HG03025 (cell line): ENCODE results near the gene TMEM272.
A peak's percentile ranks its signal among the peaks of the same experiment; 100 is the strongest.

Experiments used
- ATAC-seq: cut with Tn5 transposase; IDR thresholded peaks from one replicate; pipeline ENCODE4 v1.9.1; 2021; ENCODE audit warnings: mild to moderate bottlenecking, moderate library complexity; ENCODE audit not compliant: unreplicated experiment, low FRiP score

TMEM272 gene

DNA sequence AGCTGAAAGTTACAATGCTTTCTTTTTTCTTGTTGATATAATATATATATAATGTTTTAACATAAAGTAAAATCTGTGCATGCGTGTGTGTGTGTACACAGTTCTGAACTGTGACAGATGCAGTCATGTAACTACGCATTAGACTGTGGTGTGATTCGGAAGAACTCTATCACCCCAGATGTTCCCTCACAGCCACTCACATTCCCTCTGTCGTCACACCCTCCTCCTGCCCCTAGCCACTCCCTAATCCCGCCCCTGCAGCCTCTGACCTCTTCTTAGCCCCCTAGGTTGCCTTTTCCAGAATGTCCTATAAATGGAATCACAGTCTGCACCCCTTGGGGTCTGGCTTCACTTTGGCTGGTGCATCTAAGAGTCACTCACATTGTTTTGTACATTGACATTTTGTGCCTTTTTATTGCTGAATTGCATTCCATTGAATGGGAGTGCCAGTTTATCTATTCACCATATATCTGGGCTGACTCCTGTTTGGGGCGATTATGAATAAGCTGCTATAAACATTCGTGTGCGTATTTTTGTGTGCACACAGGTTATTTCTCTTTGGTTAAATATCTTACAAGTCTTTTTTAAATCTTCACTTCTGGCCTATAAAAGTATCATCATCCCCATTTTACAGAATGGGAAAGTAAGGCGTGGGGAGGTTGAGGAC, 61.4 kb downstream of the TMEM272 start:
- ATAC-seq = no peak

DNA sequence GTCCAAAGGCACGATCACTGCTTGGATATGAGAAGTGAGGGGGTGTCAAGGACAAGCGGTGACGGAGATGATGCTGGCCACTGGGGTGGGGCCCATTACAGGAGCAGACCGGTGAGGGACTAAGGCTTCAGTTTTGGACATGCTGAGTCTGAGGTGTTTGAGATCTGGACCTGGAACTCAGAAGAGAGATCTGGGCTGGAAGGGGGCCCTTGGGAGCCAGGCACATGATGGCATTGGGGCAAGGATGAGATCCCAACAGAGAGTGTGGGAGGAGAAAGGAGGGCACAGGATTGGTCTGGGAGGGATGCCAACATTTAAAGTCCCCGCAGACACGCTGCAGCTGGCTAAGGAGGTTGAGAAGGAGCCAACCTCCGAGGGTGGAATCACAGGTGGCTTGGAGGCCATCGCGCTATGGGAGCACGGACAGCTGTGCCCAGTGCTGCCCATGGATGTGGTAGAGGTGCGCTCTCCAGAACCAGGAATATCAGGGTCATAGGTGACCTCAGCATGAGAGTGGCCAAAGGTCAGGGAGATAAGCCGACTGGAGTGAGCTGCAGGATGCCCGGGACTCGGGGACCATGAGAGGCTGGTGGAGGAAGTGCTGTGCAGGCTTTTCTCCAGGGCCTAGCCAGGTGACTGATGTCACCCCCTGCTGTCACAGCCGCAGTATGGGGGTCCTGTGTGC, 62.8 kb downstream of the TMEM272 start:
- no peak for ATAC-seq

DNA sequence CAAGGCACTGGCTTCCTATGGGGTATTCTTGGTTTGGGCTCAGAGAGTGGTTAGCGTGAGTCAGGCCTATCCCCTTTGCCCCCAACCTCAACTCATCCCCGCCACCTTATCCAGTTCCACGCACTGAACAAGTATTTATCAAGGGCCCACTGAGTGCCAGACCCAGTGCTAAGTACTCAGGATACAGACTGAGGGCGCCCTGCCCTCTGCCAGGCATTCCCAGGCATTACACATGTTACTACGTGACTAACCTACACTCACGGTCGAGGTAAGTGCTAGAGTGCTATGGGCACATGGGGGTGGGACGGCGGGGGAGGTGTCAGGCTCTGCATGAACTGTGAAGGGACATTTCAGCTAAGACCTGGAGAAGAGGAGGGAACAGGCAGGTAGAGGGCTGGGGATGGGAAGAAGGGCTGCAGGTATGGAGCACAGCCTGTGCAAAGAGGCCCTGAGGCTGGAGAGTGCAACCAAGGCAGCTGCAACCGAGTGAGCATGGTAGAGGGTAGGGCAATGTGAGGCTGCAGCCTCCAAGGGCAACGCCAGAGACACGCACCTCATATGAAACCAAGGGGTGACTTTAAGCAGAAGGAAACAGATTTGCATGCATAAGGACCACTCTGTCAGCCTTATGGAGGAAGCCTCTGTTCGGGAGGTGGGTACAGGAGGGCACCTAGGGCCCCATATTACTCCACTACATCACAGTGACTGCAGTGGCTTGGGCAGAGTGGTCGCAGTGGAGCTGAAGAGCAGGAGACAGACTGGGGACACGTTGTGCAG, 63.5 kb downstream of the TMEM272 start:
- no peak for ATAC-seq

DNA sequence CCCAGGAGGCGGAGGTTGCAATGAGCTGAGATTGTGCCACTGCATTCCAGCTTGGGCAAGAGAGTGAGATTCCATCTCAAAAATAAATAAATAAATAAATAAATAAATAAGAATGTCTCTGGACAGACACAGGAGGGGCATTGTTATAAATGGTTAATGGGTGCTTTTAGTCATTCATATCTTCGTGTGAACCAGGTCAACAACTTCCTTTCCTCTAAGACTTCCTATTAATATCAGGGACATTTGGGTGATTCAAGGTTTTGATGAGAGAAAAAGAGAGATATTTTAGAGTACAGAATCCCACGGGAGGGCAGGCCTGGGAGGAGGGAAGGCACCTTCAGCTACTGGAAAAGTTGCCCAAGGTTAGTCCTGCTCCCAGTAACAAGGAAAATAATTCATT, 64.9 kb downstream of the TMEM272 start:
- ATAC-seq = no peak

DNA sequence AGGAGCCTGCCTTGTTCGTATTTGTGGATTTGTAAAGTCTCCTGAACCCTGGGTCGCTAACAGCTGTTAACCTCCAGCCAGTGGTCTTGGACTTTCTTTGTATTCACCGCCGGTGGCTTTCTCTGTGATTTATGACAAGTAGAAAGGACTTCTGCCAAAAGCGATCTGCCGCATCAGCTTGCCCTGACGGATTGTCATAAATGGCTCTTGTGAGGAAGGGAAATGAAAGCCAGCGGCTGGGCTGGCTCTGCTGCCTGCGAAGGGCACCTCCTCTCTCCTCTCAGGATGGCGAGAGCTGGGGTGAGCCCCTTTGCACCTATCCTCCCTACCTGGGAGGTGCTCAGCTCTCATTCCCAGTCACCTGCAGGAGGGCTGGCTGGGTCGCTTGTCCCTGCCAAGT, 66.6 kb downstream of the TMEM272 start:
- ATAC-seq = no peak

DNA sequence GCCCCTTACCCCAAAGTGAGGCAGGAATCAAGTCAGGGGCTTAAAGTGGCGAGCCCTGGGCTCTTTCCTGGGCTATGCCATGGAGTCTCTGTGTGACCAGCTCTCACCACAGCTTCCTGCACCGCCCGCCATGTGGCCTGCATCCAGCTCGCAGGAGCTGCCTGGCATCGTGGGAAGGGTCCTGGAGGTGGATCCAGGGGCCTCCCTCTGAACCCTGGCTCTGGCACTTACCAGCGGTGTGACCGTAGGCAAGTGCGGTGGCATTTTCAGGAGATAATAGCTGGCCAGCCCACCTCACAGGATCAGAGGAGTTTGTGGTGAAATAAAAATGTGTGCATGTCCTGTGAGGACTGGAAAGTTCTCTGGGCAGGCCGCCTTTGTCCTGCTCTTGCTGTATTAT, 67.1 kb downstream of the TMEM272 start:
- no peak for ATAC-seq

DNA sequence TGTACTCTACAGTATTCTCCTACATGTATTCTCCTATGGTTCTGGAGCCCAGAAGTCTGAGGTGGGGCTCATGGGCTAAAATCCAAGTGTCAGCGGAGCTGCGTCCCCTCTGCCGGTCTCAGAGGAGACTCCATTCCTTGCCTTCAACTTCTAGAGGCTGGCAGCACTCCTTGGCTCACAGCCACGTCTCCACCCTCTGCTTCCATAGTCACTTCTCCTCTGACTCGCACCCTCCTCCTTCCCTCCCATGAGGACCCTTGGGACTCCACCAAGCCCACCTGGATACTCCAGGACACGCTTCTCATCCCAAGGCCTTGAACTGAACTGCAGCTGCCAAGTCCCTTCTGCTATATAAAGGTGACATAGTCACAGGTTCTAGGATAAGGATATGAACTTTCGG, 68.8 kb downstream of the TMEM272 start:
- ATAC-seq = no peak

DNA sequence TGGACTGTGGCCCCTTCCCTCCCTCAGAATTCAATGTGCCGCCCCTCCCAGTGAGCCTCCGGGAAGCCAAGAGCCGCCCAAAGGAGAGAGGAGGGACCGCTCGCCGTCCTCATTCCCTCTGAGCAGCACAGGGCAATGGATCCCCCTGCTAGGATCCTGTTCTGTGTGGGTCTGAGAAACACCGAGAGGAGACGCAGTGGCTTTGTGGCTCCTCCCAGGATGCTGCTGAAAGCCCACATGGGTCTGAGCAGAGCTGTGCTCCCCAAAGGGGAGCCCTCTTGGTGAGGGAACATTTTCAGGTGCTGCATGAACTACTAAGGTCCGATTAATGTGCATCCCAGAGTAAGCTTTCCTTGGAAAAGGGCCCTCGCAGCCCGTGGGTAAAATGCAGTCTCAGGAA, 71.5 kb downstream of the TMEM272 start:
- no peak for ATAC-seq

DNA sequence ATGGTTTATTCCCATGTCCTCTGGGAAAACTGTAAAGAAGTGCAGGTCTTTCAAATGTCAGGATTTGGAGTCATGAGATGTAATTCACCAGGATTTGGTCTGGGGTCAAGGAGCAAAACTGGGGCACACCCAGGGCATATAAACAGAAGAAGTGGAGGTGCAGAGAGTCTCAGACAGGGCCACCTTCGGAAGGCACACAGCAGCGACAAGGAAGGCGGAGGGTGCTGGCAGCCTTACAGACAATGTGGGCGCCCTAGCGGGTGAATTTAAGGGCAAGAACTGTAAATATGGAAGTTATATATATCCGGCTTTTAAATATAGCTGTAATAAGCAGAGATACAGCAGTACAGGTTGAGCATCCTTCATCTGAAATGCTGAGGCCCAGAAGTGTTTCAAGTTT, 72.2 kb downstream of the TMEM272 start:
- ATAC-seq = no peak

DNA sequence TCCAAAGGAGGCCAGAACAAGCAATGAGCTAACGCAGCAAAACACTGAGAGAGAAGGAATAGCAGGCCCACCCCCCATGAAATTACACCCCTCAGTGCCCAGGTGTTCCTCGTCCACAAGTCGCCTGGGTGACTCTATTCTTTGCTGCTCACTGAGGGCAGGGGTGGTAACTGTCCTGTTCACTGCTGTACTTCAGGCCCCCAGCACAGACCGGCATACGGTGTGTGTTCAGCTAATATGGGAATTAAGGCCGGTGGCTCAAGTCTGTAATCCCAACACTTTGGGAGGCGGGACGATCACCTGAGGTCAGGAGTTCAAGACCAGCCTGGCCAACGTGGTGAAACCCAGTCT, 72.9 kb downstream of the TMEM272 start:
- ATAC-seq = no peak

DNA sequence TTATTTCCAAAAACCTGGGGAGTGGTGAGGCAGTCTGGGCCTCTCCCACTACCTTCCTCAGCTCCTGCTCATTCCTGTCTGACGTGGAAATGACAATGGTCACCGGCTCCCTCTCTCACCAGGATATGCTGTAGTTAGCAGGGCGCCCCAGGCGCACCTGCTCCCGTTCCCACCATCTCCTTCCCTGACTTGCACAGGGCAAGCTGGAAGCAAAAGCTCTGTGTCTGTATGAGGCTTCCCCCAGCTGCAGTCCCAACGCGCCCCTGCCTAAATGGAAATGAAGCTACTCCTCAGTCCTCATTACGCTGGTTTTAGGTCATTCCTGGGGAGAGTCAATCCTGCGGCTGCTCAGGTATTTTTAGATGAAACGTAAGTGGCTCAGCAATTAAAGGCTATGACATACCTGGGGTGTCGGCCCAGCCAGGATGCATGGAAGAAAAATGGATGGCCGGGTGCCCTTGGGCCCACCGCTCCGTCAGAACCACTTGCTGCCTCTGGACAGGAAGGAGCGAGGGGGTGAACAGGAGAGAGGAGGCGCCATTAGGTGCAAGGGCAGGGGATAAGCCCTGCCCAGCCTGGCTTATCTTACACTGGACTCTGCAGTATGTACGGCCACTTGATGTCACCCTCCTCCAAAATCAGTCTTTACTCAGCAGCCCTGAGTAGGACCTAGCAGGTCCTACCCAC, 73.4 kb downstream of the TMEM272 start:
- ATAC-seq = no peak

DNA sequence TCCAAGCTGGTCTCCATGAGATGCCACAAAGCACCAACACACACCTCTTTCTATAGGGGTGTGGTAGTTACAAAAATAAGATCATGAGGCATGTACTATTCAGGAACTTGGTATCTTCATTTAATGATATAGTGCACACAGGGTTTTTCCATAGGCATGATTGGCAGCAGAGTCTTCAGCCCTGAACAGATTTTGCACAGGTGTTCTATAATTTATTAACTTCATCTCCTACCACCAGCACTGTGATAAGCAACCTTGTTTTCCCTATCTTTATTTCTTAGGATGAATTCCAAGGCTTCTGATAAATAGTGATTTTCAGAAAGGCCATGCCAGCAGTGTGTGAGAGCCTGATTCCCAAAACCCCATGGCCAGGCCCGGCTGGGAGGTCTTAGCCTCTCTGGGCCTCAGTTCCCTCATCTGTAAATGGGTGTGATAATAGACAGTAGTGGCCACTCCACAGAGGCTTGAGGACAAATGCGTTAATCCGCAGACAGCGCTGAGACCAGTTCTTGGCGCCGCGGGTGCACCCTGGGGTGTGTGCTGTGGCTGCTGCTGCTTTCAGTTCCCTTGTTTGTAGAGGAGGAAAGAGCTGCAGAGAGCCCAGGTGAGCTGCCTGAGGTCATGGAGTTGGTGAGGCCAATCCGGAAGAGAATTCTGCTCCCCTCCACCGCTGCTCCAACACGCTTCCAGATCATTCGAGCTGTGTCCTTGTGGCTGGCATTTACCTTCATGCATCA, 74.1 kb downstream of the TMEM272 start:
- ATAC-seq = peak; percentile 85

DNA sequence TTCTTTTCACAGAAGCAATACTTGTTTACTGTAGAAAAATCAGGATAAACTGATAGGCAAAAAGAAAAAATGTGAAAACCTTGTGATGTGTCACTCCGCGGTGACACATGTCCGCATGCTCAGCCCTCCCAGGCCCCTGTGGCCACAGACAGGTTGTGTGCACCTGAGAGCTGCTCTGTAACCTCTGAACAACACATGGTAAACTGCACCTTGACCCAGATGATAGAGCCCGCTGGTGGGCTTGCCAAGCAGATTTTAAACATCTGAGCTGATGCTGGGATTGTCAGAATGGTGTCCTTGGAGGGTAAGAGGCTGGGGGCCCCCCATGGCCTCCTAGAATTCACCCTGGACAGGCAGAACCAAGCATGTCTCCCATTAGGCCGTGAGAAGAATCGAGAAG, 74.8 kb downstream of the TMEM272 start:
- no peak for ATAC-seq

DNA sequence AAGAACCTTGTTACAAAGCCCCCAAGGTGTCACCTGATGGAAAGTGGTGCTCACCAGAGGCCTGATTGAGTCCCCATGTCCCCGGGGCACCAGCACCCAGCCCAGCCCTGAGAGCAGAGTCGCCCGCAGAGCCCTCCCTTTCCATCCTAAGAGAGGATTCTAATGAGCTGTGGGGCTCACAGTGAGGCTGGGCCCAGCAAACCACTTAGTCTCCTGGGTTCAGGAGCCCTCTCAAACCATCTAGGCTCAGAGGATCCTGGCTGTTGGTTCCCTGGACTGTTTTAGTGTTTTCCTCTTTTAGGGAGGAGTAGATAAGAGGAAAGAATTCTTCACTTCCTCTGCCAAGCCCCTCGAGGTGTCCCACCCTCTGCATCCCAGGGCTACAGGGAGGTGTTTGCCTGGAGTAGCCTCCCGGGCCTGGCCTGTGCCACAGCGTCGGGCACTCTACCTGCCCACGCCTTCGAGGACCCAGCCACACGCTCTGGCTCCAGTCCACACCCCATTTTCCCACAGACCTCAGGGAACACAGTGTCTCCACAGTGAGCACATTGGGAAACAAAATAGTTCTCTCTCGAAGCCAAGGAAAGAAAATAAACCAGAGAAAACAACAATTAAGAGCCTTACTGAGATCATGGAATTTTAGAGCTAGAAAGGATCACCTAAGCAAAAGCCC, 75.4 kb downstream of the TMEM272 start:
- ATAC-seq = no peak

DNA sequence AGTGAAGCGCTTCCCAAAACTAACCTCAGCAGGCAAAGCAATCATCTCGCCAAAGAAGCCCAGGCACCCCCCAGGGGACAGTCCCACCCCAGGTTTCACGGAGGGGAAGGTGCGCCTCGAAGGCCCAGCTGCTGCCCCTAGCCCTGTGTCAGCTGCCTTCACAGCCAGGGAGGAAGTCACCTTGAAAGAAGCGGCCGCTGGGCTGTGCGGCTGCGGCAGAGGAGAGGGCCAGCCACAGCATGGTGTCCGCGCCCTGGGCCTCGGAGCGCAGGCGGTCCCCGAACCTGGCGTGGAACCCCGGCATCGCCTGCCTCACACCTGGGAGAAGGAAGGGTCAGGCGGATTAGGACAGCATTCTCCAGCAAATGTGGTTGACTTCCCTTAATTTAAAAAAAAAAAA, 76.0 kb downstream of the TMEM272 start:
- ATAC-seq = no peak

DNA sequence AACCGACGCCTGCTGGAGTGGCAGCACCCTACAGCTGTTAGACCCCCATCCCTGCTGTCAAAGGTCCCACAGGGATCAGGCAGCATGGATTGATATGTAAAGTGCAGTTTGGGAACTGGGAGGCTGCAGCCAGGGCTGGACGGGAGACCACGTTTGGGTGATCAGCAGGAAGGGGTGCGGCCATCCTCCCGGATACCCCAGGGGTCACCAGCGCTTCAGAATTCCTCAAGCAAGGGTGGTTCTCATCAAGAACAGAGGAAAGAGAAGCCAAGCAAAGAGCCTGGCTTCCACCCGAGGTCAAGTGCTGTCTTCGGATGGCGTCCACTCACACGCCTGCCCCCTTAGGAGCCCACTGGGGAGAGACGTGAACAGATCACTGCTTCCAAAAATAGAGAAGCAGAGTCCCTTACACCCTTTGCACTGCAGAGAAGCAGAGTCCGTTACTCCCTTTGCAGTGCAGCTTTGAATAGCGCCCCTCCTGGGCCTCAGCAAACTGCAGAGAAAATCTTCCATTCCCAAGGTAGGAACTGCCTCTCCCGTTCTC, 76.5 kb downstream of the TMEM272 start:
- ATAC-seq = no peak

DNA sequence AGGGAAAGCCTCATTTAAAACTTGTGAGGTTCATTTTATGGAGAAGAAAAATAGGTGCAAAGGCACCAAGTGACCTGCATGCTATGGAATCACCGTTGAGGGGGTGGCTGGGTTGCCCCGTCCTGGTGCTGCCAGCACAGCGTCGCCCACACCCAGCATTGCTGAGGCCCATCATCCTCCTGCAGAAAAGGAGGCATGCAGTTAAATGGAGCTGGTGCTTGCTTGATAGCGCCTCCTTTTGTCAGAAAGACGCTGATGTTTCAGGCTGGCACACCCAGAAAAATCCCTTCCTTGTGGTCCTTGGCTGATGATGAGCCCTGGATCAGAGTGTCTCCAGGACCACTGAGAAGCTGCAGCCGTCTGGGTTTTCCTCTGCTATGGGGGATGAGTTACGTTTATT, 77.9 kb downstream of the TMEM272 start:
- ATAC-seq = no peak

DNA sequence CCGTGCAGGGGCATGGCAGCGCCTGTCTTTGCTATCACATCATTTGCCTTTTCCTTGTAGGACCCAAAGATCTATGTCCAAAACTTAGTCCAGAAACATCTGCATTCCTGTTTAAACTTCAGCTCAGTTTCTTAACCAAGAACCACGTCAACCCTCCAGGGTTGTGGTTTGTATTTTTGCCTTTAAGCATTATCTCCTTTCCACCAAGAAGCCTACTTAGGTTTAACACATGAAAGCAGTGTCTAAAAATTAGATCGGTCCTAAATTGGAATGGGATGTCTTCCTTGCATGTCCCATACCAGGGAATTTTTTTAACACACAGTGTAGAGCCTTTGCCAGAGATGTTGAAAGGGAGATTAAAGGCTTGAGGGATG, 79.8 kb downstream of the TMEM272 start:
- ATAC-seq = no peak

DNA sequence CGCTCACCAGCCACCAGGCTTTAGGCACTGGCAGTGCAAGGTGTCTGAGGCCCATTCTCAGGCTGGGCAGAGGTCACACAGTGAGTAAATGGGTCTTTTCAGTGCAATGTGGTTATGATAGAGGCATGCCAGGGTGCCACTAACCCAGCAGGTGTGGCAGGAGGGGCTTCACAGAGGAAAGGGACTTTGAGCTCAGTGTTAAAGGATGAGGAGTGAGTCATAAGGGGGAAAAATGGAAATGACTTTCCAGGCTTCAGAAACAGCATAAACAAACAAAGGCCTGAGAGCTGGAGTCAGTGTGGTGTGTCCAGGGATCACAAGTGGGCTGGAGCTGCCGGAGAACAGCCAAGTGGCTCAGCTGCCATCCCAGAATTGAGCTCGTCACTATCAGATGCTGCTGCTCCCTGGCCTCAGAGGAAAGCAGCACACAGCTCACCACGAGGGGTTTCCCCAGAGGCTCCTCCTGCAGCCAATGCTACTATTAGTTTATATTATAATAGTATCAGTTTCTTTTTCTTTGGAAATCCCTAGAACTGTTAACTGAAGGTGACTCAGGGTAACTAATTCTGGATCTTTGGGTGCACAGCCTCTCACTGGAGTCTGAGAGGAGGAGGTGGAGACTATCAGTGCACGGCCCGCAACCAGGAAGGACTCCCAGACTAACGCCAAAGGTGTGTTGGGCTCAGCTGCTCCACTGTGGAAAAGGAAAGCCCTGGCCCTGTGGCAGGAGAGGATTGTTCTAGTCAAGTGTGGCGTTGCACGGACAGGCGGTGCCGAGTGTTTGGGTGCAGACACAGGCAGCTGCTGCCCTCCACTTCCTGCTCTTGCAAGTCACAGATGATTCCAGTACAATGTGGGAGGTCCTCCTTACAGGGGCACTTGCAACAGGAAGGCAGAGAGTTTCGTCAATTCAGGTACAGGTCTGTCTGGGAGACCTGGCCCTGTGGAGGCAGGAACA, 80.5 kb downstream of the TMEM272 start:
- ATAC-seq = peak; percentile 81
